Measurements from ENCODE around the gene PPCDC.

Gene PPCDC

GRCh38 chr15:75049392-75049791 lies 26.0 kb downstream of the PPCDC start:
- FAIRE-seq (no peak), DNase-seq (ENCODE audit: insufficient read length, low spot score) (no peak)
- TF ChIP-seq PAX5 (IDR thresholded peaks at IDR 0.05; ENCODE audit: insufficient read depth, low read length, severe bottlenecking), result no peak
- TF ChIP-seq SPI1 (IDR thresholded peaks at IDR 0.05; ENCODE audit: low read depth, low read length), result no peak
- no peak for TF ChIP-seq POU2F2 (IDR thresholded peaks at IDR 0.05; ENCODE audit: low read depth, low read length)
- no peak for TF ChIP-seq POLR2A (IDR thresholded peaks at IDR 0.05; ENCODE audit: low read depth, low read length)
- TF ChIP-seq POLR2AphosphoS5 (IDR thresholded peaks at IDR 0.05; ENCODE audit: low read depth, low read length), result no peak
- TF ChIP-seq TAF1 (IDR thresholded peaks at IDR 0.05; ENCODE audit: low read depth, low read length), result no peak

DNA sequence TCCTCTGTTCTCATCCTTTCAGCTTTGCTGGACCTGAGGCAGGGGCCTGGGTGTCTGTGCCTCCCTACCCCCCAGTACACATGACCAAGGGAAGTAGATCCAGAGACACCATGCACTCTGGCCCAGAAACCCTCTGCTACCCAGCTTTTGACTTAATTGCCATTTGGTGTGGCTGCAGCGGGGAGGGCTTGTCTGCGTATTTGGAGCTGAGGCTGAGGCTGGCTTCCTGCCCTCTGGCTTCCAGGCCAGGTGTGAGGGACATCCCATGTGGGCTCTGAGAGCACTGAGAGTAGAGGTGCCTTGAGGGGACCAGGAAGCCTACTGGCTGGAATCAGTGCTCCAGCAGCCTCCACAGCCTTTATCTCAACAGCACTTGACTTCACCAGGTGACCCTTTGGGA lies 26.9 kb downstream of the PPCDC start:
- no peak for DNase-seq (ENCODE audit: insufficient read length, low spot score)
- TF ChIP-seq TAF1 (IDR thresholded peaks at IDR 0.05; ENCODE audit: low read depth, low read length) (no peak), POLR2A (IDR thresholded peaks at IDR 0.05; ENCODE audit: low read depth, low read length) (no peak), POLR2AphosphoS5 (IDR thresholded peaks at IDR 0.05; ENCODE audit: low read depth, low read length) (no peak), POU2F2 (IDR thresholded peaks at IDR 0.05; ENCODE audit: low read depth, low read length) (no peak), PAX5 (IDR thresholded peaks at IDR 0.05; ENCODE audit: insufficient read depth, low read length, severe bottlenecking) (no peak), SPI1 (IDR thresholded peaks at IDR 0.05; ENCODE audit: low read depth, low read length) (no peak)
- no peak for FAIRE-seq

GRCh38 chr15:75051191-75051608 lies 27.8 kb downstream of the PPCDC start:
- DNase-seq (ENCODE audit: insufficient read length, low spot score) (no peak), FAIRE-seq (no peak)
- TF ChIP-seq SPI1 (IDR thresholded peaks at IDR 0.05; ENCODE audit: low read depth, low read length) (no peak), POU2F2 (IDR thresholded peaks at IDR 0.05; ENCODE audit: low read depth, low read length) (no peak), TAF1 (IDR thresholded peaks at IDR 0.05; ENCODE audit: low read depth, low read length) (no peak), PAX5 (IDR thresholded peaks at IDR 0.05; ENCODE audit: insufficient read depth, low read length, severe bottlenecking) (no peak), POLR2AphosphoS5 (IDR thresholded peaks at IDR 0.05; ENCODE audit: low read depth, low read length) (no peak), POLR2A (IDR thresholded peaks at IDR 0.05; ENCODE audit: low read depth, low read length) (no peak)

- FAIRE-seq, result no peak
- TF ChIP-seq SPI1 (IDR thresholded peaks at IDR 0.05; ENCODE audit: low read depth, low read length), result no peak
- no peak for TF ChIP-seq POLR2AphosphoS5 (IDR thresholded peaks at IDR 0.05; ENCODE audit: low read depth, low read length)
- TF ChIP-seq TAF1 (IDR thresholded peaks at IDR 0.05; ENCODE audit: low read depth, low read length), result no peak
- no peak for TF ChIP-seq POU2F2 (IDR thresholded peaks at IDR 0.05; ENCODE audit: low read depth, low read length)
- TF ChIP-seq POLR2A (IDR thresholded peaks at IDR 0.05; ENCODE audit: low read depth, low read length), result no peak
- TF ChIP-seq PAX5 (IDR thresholded peaks at IDR 0.05; ENCODE audit: insufficient read depth, low read length, severe bottlenecking), result no peak
- no peak for DNase-seq (ENCODE audit: insufficient read length, low spot score)
Observed at GRCh38 chr15:75051711-75052110, 28.3 kb downstream of the PPCDC start.

- DNase-seq (ENCODE audit: insufficient read length, low spot score), result no peak
- TF ChIP-seq POU2F2 (IDR thresholded peaks at IDR 0.05; ENCODE audit: low read depth, low read length) (no peak), SPI1 (IDR thresholded peaks at IDR 0.05; ENCODE audit: low read depth, low read length) (no peak), POLR2A (IDR thresholded peaks at IDR 0.05; ENCODE audit: low read depth, low read length) (no peak), PAX5 (IDR thresholded peaks at IDR 0.05; ENCODE audit: insufficient read depth, low read length, severe bottlenecking) (no peak)
- FAIRE-seq, result no peak
Observed at GRCh38 chr15:75052972-75053747, 29.8 kb downstream of the PPCDC start.

DNA sequence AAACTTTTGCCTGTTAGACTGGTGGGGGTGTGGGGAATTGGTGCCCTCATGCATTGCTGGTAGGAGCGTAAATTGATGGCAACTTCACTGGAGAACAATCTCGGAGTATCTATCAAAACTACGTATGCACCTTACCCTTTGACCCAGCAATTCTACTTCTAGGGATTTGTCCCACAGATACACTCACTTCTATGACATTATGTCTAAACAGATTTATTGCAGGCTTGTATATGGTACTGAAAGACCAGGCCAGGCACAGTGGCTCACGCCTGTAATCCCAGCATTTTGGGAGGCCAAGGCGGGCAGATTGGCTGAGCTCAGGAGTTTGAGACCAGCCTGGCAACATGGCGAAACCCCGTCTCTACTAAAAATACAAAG lies 30.3 kb downstream of the PPCDC start:
- TF ChIP-seq POU2F2 (IDR thresholded peaks at IDR 0.05; ENCODE audit: low read depth, low read length) (no peak), POLR2A (IDR thresholded peaks at IDR 0.05; ENCODE audit: low read depth, low read length) (no peak), TAF1 (IDR thresholded peaks at IDR 0.05; ENCODE audit: low read depth, low read length) (no peak)
- DNase-seq (ENCODE audit: insufficient read length, low spot score) (no peak), FAIRE-seq (no peak)

DNA sequence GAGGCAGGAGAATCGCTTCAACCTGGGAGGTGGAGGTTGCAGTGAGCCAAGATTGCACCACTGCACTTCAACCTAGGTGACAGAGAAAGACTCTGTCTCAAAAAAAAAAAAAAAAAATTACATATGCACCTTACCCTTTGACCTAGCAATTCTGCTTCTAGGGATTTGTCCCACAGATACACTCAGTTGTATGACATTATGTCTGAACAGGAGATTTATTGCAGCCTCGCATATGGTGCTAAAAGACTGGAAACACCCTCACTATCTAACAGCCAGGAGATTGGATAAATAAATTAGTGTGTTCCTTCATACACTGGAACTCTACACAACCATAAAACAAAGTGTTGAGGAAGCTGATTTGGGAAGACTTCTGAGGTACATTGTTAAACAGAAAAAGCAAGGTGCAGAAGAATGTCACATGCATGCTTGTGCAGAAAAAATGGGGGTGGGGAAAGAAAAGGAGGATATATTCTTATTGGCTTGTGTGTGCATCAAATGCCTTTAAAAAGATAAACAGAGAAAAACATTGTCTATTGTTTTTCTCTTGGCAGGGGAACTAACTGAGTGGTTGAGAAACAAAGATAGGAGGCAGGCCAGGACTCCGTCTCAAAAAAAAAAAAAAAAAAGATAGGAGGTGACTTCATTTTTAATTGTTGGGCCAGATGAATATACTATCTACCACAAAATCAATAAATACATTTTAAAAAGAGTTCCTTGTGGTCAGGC lies 30.9 kb downstream of the PPCDC start:
- FAIRE-seq (no peak), DNase-seq (ENCODE audit: insufficient read length, low spot score) (no peak)
- TF ChIP-seq POLR2AphosphoS5 (IDR thresholded peaks at IDR 0.05; ENCODE audit: low read depth, low read length), result no peak

- FAIRE-seq (no peak), DNase-seq (ENCODE audit: insufficient read length, low spot score) (no peak)
- no peak for TF ChIP-seq POLR2A (IDR thresholded peaks at IDR 0.05; ENCODE audit: low read depth, low read length)
- TF ChIP-seq POLR2AphosphoS5 (IDR thresholded peaks at IDR 0.05; ENCODE audit: low read depth, low read length), result no peak
- no peak for TF ChIP-seq POU2F2 (IDR thresholded peaks at IDR 0.05; ENCODE audit: low read depth, low read length)
- no peak for TF ChIP-seq PAX5 (IDR thresholded peaks at IDR 0.05; ENCODE audit: insufficient read depth, low read length, severe bottlenecking)
- TF ChIP-seq SPI1 (IDR thresholded peaks at IDR 0.05; ENCODE audit: low read depth, low read length), result no peak
- TF ChIP-seq TAF1 (IDR thresholded peaks at IDR 0.05; ENCODE audit: low read depth, low read length), result no peak
Observed at GRCh38 chr15:75056036-75056435, 32.6 kb downstream of the PPCDC start.

DNA sequence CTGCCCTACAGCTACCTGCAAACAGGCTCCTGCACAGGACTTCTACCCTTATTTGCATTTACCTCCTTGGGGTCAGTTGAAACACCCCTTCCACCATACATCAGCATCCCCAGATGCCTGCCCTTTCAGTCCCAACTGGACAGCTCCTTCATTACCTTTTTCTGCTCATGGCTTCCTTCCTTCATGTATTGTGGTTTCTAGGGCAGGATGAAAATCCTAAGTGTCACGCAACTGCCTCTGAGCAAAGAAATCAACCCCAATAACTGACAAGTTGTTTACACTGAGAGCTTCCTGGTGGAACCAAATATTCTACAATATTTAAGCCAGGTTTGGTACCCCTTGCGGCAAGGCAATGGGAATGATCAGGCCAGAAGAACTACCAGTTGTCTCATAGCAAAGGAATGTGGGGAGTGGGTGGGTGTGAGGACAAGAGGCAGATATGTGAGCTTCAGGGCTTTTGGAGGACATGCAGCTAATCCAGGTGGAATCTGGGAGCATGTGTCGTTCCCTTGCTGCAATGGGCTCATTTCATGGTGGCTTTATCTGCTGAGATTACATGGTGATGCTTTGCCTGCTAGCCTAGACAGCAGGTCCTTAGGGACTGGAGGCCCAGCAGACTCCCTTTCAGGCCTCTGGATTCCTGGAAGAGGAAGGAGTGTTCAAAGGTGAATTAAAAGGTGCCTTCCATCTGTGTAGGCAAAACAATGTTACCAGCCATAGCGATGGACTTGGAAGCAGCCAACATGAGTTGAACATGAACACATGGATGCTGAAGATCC lies 34.9 kb downstream of the PPCDC start:
- no peak for DNase-seq (ENCODE audit: insufficient read length, low spot score)

DNA sequence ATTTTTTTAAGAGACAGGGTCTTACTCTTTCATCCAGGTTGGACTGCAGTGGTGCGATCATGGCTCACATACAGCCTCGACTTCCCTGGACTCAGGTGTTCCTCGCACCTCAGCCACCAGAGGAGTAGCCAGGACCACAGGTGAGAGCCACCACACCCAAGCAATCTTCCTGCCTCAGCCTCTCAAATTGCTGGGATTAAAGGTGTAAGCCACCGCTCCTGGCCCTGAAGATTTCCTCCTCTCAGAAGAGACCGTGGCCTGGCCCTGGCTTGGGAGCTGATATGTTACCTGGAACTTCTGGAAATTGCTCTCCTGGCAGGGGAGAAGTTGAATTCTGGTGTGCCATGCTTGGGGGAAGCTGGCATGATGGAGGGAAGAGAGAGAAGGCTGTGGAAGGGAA lies 36.2 kb downstream of the PPCDC start:
- DNase-seq (ENCODE audit: insufficient read length, low spot score) (no peak), FAIRE-seq (no peak)
- TF ChIP-seq POLR2AphosphoS5 (IDR thresholded peaks at IDR 0.05; ENCODE audit: low read depth, low read length) (no peak), TAF1 (IDR thresholded peaks at IDR 0.05; ENCODE audit: low read depth, low read length) (no peak), PAX5 (IDR thresholded peaks at IDR 0.05; ENCODE audit: insufficient read depth, low read length, severe bottlenecking) (no peak), POLR2A (IDR thresholded peaks at IDR 0.05; ENCODE audit: low read depth, low read length) (no peak), POU2F2 (IDR thresholded peaks at IDR 0.05; ENCODE audit: low read depth, low read length) (no peak), SPI1 (IDR thresholded peaks at IDR 0.05; ENCODE audit: low read depth, low read length) (no peak)

More for the DNA sequence above, 34.9 kb downstream of the PPCDC start:
- FAIRE-seq, result no peak
- no peak for TF ChIP-seq PAX5 (IDR thresholded peaks at IDR 0.05; ENCODE audit: insufficient read depth, low read length, severe bottlenecking)

Data from GM12891 (cell line).